Smooth muscle cell (in vitro differentiated cells): ENCODE results near the gene RUFY4. TPM values are rescaled to one million over a fixed set of nuclear protein-coding genes. Genes with fewer than 3 reads are reported as not detected.
A peak's percentile ranks its signal among the peaks of the same experiment; 100 is the strongest.

Experiments used
- DNase-seq: peaks from one replicate; lab custom pipeline; 2025; ENCODE audit not compliant: unreplicated experiment; lab: John Stamatoyannopoulos, UW
- H2AFZ ChIP-seq: fragments of 200-600 bp; sonication (generic); 2 replicates; pipeline ENCODE4 v1.6.0; 2016; ENCODE audit warnings: antibody characterized with exemption, low read depth, mild to moderate bottlenecking
- H3F3A ChIP-seq: fragments of 200-600 bp; sonication (generic); 2 replicates; pipeline ENCODE4 v1.6.0; 2017; ENCODE audit warnings: antibody characterized with exemption, low read depth
- H3K27ac ChIP-seq: fragments of 200-600 bp; sonication (generic); 2 replicates; pipeline ENCODE4 v1.5.1; 2016; ENCODE audit warnings: low read depth, mild to moderate bottlenecking
- H3K27me3 ChIP-seq: fragments of 200-600 bp; sonication (generic); 2 replicates; pipeline ENCODE4 v1.6.1; 2016; ENCODE audit warnings: low read depth, mild to moderate bottlenecking
- H3K36me3 ChIP-seq: fragments of 200-600 bp; sonication (generic); 2 replicates; pipeline ENCODE4 v1.5.1; 2016; ENCODE audit warnings: low read depth
- H3K4me1 ChIP-seq: fragments of 200-600 bp; sonication (generic); 2 replicates; pipeline ENCODE4 v1.5.1; 2016; ENCODE audit warnings: low read depth
- H3K4me2 ChIP-seq: fragments of 200-600 bp; sonication (generic); 2 replicates; pipeline ENCODE4 v1.6.0; 2016; ENCODE audit warnings: mild to moderate bottlenecking
- H3K4me3 ChIP-seq: fragments of 200-600 bp; sonication (generic); 2 replicates; pipeline ENCODE4 v1.5.1; 2016; ENCODE audit warnings: mild to moderate bottlenecking
- H3K79me2 ChIP-seq: fragments of 200-600 bp; sonication (generic); 2 replicates; pipeline ENCODE4 v1.6.0; 2016; ENCODE audit warnings: low read depth, mild to moderate bottlenecking
- H3K9ac ChIP-seq: fragments of 200-600 bp; sonication (generic); 2 replicates; pipeline ENCODE4 v1.6.0; 2016; ENCODE audit warnings: low read depth
- H3K9me3 ChIP-seq: fragments of 200-600 bp; sonication (generic); replicated peaks from 2 replicates; pipeline ENCODE4 v1.5.1; 2016; ENCODE audit warnings: low read depth
- H4K20me1 ChIP-seq: fragments of 200-600 bp; sonication (generic); 2 replicates; pipeline ENCODE4 v1.6.0; 2016; ENCODE audit warnings: low read depth
- CTCF ChIP-seq: fragments of 200-600 bp; sonication (generic); IDR thresholded peaks from 2 replicates; pipeline ENCODE4 v1.5.1; 2017; ENCODE audit warnings: borderline replicate concordance, mild to moderate bottlenecking, antibody characterized with exemption; ENCODE audit not compliant: insufficient read depth, poor library complexity, severe bottlenecking
- WGBS: methylation state at CpG from one replicate; pipeline ENCODE4 v1.1.7; 2016; ENCODE audit warnings: low lambda C conversion rate; 5-methylcytosine and 5-hydroxymethylcytosine counted together
- polyA plus RNA-seq: library from polyadenylated mRNA; unstranded; fragments of >200 nt; fragmentation: Nextera tagmentation; extraction: Ambion mirVana; gene quantifications from 2 replicates; pipeline ENCODE4 v1.2.1, GENCODE V29; 2016
- total RNA-seq: library from RNA; depleted of rRNA; stranded (reverse); fragments of >200 nt; gene quantifications from 2 replicates; pipeline ENCODE4 v1.2.3, GENCODE V29; 2014

RUFY4 gene
- total and polyA plus RNA-seq, 2 experiments from 2014 or later, result 0.10 TPM; not detected in 1

- DNase-seq, result no peak
- H3K4me3 ChIP-seq, result no peak overlapping the region
- peak overlapping the region; percentile 39 for H3K27ac ChIP-seq
- H2AFZ ChIP-seq, result no peak overlapping the region
- H3K9me3 ChIP-seq, result peaks cover 4% of the 10 kb centered on the region
- no peaks in the 10 kb centered on the region for H3K79me2 ChIP-seq
- H4K20me1 ChIP-seq, result no peaks in the 10 kb centered on the region
- TF ChIP-seq CTCF, result no peak
- H3K36me3 ChIP-seq, result no peaks in the 10 kb centered on the region
- H3K9ac ChIP-seq, result no peak overlapping the region
- no peaks in the 10 kb centered on the region for H3K27me3 ChIP-seq
- no peaks in the 10 kb centered on the region for H3F3A ChIP-seq
- WGBS, result 42% methylated on average over 7 of the region's 7 CpGs
- H3K4me2 ChIP-seq, result peak overlapping the region; percentile 8
- H3K4me1 ChIP-seq, result no peaks in the 10 kb centered on the region
Observed at GRCh38 chr2:218081695-218082094, 12.6 kb downstream of the RUFY4 start.

GRCh38 chr2:218082586-218083351 is 13.7 kb downstream of the RUFY4 start:
- no peak overlapping the region for H3K27ac ChIP-seq
- no peak overlapping the region for H2AFZ ChIP-seq
- no peak overlapping the region for H3K4me2 ChIP-seq
- no peaks in the 10 kb centered on the region for H4K20me1 ChIP-seq
- H3K9me3 ChIP-seq, result peaks cover 4% of the 10 kb centered on the region
- no peaks in the 10 kb centered on the region for H3K27me3 ChIP-seq
- DNase-seq, result no peak
- TF ChIP-seq CTCF, result no peak
- 90% methylated on average over 12 of the region's 14 CpGs for WGBS
- H3K36me3 ChIP-seq, result no peaks in the 10 kb centered on the region
- no peak overlapping the region for H3K9ac ChIP-seq
- H3K4me1 ChIP-seq, result no peaks in the 10 kb centered on the region
- H3F3A ChIP-seq, result no peaks in the 10 kb centered on the region
- no peaks in the 10 kb centered on the region for H3K79me2 ChIP-seq
- H3K4me3 ChIP-seq, result no peak overlapping the region

GRCh38 chr2:218083352-218083676 is 14.3 kb downstream of the RUFY4 start:
- 88% methylated on average over 3 of the region's 3 CpGs for WGBS

More at GRCh38 chr2:218083352-218083676, 14.3 kb downstream of the RUFY4 start:
- no peaks in the 10 kb centered on the region for H3F3A ChIP-seq
- no peak for TF ChIP-seq CTCF
- no peaks in the 10 kb centered on the region for H3K79me2 ChIP-seq
- no peak overlapping the region for H3K4me2 ChIP-seq
- DNase-seq, result no peak
- no peaks in the 10 kb centered on the region for H3K27me3 ChIP-seq
- no peak overlapping the region for H2AFZ ChIP-seq
- no peak overlapping the region for H3K27ac ChIP-seq
- no peak overlapping the region for H3K9ac ChIP-seq
- peaks cover 4% of the 10 kb centered on the region for H3K9me3 ChIP-seq
- H3K4me3 ChIP-seq, result no peak overlapping the region
- H3K36me3 ChIP-seq, result no peaks in the 10 kb centered on the region
- H4K20me1 ChIP-seq, result no peaks in the 10 kb centered on the region
- no peaks in the 10 kb centered on the region for H3K4me1 ChIP-seq
